Measurements from ENCODE around the gene RAB3C.

GRCh38 chr5:58901271-58901670 is 318.4 kb downstream of the RAB3C start:
- TF ChIP-seq EZH2phosphoT487 (IDR thresholded peaks at IDR 0.05; ENCODE audit: borderline replicate concordance) (no peak), CTCF (conservative IDR thresholded peaks at IDR 0.05; ENCODE audit: low read length) (no peak)
